Large intestine (tissue), 3 donors: Measurements from ENCODE around the gene SUSD3. TPM values are rescaled to one million over a fixed set of nuclear protein-coding genes. Genes with fewer than 3 reads are reported as not detected.

ENCODE experiments used
- DNase-seq, 2 donors: peaks; one replicate each; pipeline versions ENCODE4 v3.0.0 to v3.0.0-alpha.2; 2013
- H3K27ac ChIP-seq: one replicate; pipeline ENCODE4 v1.5.1; 2013; ENCODE audit warnings: low read length
- H3K27me3 ChIP-seq: 2 replicates; pipeline ENCODE4 v1.6.1; 2013; ENCODE audit warnings: low read length; ENCODE audit not compliant: control insufficient read depth, insufficient read depth
- H3K36me3 ChIP-seq: 2 replicates; pipeline ENCODE4 v1.6.1; 2013; ENCODE audit warnings: low read length; ENCODE audit not compliant: control insufficient read depth, insufficient read depth
- H3K4me1 ChIP-seq: one replicate; pipeline ENCODE4 v1.6.1; 2013; ENCODE audit warnings: low read length; ENCODE audit not compliant: control insufficient read depth, insufficient read depth
- H3K4me3 ChIP-seq: one replicate; pipeline ENCODE4 v1.5.1; 2013; ENCODE audit warnings: low read length
- H3K9me3 ChIP-seq: one replicate; pipeline ENCODE4 v1.6.1; 2013; ENCODE audit warnings: mild to moderate bottlenecking, low read depth, low read length, moderate library complexity; ENCODE audit not compliant: control insufficient read depth
- WGBS: methylation state at CpG from one replicate; pipeline ENCODE4 v1.1.5; 2013; ENCODE audit warnings: low lambda C conversion rate; ENCODE audit not compliant: insufficient coverage; 5-methylcytosine and 5-hydroxymethylcytosine counted together
- polyA plus RNA-seq: library from polyadenylated mRNA; unstranded; fragments of 120-200 nt; gene quantifications from one replicate; pipeline ENCODE4 v1.2.1, GENCODE V29; 2013

The SUSD3 gene
- polyA plus RNA-seq, 1 donor, result 7.6 TPM

- peak; percentile 34 to 67 for DNase-seq
- H3K36me3 ChIP-seq, result no peaks in the 10 kb centered on the region
- peaks cover 38% of the 10 kb centered on the region for H3K4me1 ChIP-seq
- H3K4me3 ChIP-seq, result no peak overlapping the region
- H3K27me3 ChIP-seq, result no peaks in the 10 kb centered on the region
- WGBS, result 40% methylated on average over 1 of the region's 11 CpGs
- no peaks in the 10 kb centered on the region for H3K9me3 ChIP-seq
- peak overlapping the region; percentile 51 for H3K27ac ChIP-seq
These were observed 34.8 kb downstream of the SUSD3 start for GRCh38 chr9:93093127-93093876.

GRCh38 chr9:93093877-93094657 lies 35.6 kb downstream of the SUSD3 start:
- no peak for DNase-seq
- Histone ChIP-seq H3K4me1 (peaks cover 40% of the 10 kb centered on the region), H3K36me3 (no peaks in the 10 kb centered on the region), H3K27me3 (no peaks in the 10 kb centered on the region), H3K4me3 (no peak overlapping the region), H3K27ac (peak overlapping the region; percentile 96), H3K9me3 (no peaks in the 10 kb centered on the region)
- no CpG with 5 or more reads among the region's 7 CpGs for WGBS

- peak; percentile 19 to 45 for DNase-seq
- no peaks in the 10 kb centered on the region for H3K27me3 ChIP-seq
- no CpG with 5 or more reads among the region's 11 CpGs for WGBS
- no peaks in the 10 kb centered on the region for H3K9me3 ChIP-seq
- peak overlapping the region; percentile 47 for H3K4me3 ChIP-seq
- H3K27ac ChIP-seq, result peak overlapping the region; percentile 96
- no peaks in the 10 kb centered on the region for H3K36me3 ChIP-seq
- H3K4me1 ChIP-seq, result peaks cover 40% of the 10 kb centered on the region
These were observed 36.2 kb downstream of the SUSD3 start for GRCh38 chr9:93094658-93095204.

- H3K36me3 ChIP-seq, result no peaks in the 10 kb centered on the region
- H3K4me3 ChIP-seq, result peak overlapping the region; percentile 47
- peak overlapping the region; percentile 96 for H3K27ac ChIP-seq
- H3K27me3 ChIP-seq, result no peaks in the 10 kb centered on the region
- no CpG with 5 or more reads among the region's 95 CpGs for WGBS
- H3K9me3 ChIP-seq, result no peaks in the 10 kb centered on the region
- DNase-seq, result peak; percentile 99 to 100
- H3K4me1 ChIP-seq, result peaks cover 40% of the 10 kb centered on the region
These were observed 37.0 kb downstream of the SUSD3 start for GRCh38 chr9:93095205-93096130.

GRCh38 chr9:93096131-93096802 lies 37.8 kb downstream of the SUSD3 start, which contains the start of gene CARD19:
Gene CARD19 (plus strand): TSS chr9:93096217. CDS start chr9:93096346, 129 bp downstream.
- H3K36me3 ChIP-seq, result no peaks in the 10 kb centered on the region
- H3K4me1 ChIP-seq, result peaks cover 40% of the 10 kb centered on the region
- no CpG with 5 or more reads among the region's 65 CpGs for WGBS
- peak within 1 kb of the TSS; percentile 96 for H3K27ac ChIP-seq
- peak within 1 kb of the TSS; percentile 65 for H3K4me3 ChIP-seq
- DNase-seq, result peak; percentile 48 to 73
- H3K9me3 ChIP-seq, result no peaks in the 10 kb centered on the region
- no peaks in the 10 kb centered on the region for H3K27me3 ChIP-seq

GRCh38 chr9:93096811-93097382 lies 38.4 kb downstream of the SUSD3 start:
- H3K27me3 ChIP-seq, result no peaks in the 10 kb centered on the region
- H3K4me3 ChIP-seq, result peak overlapping the region; percentile 65
- WGBS, result no CpG with 5 or more reads among the region's 16 CpGs
- H3K9me3 ChIP-seq, result no peaks in the 10 kb centered on the region
- peak in 1 of 2 donors; percentile 31 for DNase-seq
- peaks cover 40% of the 10 kb centered on the region for H3K4me1 ChIP-seq
- H3K36me3 ChIP-seq, result no peaks in the 10 kb centered on the region
- peak overlapping the region; percentile 56 for H3K27ac ChIP-seq

- WGBS, result no CpG with 5 or more reads among the region's 11 CpGs
- peak; percentile 57 to 74 for DNase-seq
These were observed 39.2 kb downstream of the SUSD3 start for GRCh38 chr9:93097511-93098201.

GRCh38 chr9:93098236-93098946 lies 39.9 kb downstream of the SUSD3 start:
- H3K9me3 ChIP-seq, result no peaks in the 10 kb centered on the region
- WGBS, result no CpG with 5 or more reads among the region's 15 CpGs
- no peak overlapping the region for H3K27ac ChIP-seq
- DNase-seq, result peak; percentile 37 to 47
- H3K4me1 ChIP-seq, result peaks cover 30% of the 10 kb centered on the region
- H3K4me3 ChIP-seq, result peak overlapping the region; percentile 65
- no peaks in the 10 kb centered on the region for H3K27me3 ChIP-seq
- H3K36me3 ChIP-seq, result no peaks in the 10 kb centered on the region

More at GRCh38 chr9:93097511-93098201, 39.2 kb downstream of the SUSD3 start:
- Histone ChIP-seq H3K9me3 (no peaks in the 10 kb centered on the region), H3K4me3 (peak overlapping the region; percentile 65), H3K36me3 (no peaks in the 10 kb centered on the region), H3K27me3 (no peaks in the 10 kb centered on the region), H3K4me1 (peaks cover 37% of the 10 kb centered on the region), H3K27ac (peak overlapping the region; percentile 56)
